CD4-positive, alpha-beta T cell (primary cell): Measurements from ENCODE around the gene PRKG1. TPM values are rescaled to one million over a fixed set of nuclear protein-coding genes. Genes with fewer than 3 reads are reported as not detected.

Experiments
- ATAC-seq: fragments of 200-7000 bp; cut with Tn5 transposase; one replicate; pipeline ENCODE4 v1.10.0; 2022; ENCODE audit warnings: mild to moderate bottlenecking; ENCODE audit not compliant: poor library complexity
- CTCF ChIA-PET: fragments of 350-600 bp; sonication (Branson Sonifier 250); formaldehyde crosslinking; loops from one replicate; lab custom pipeline; 2021; ENCODE audit warnings: antibody characterized with exemption, inconsistent platforms; lab: Charles Lee
- POLR2A ChIA-PET: fragments of 350-600 bp; sonication (Branson Sonifier 250); formaldehyde crosslinking; loops from one replicate; lab custom pipeline; 2021; ENCODE audit warnings: antibody characterized with exemption, inconsistent platforms; lab: Charles Lee
- DNase-seq, 14 experiments: peaks; one replicate each; pipeline ENCODE4 v3.0.0-alpha.2; 2013 to 2020; ENCODE audit warnings: mixed read lengths in 2 of 14
- H3K27ac ChIP-seq, 2 donors: one replicate each; pipeline versions ENCODE4 v1.5.1 to v1.7.0; 2013; ENCODE audit warnings: low read length in 2 of 2, low read depth in 1 of 2, mild to moderate bottlenecking in 1 of 2
- H3K27me3 ChIP-seq, 2 experiments: 1 replicate in 1 of 2; 2 replicates in 1 of 2; pipeline versions ENCODE4 v1.6.1 to v1.7.0; 2013; ENCODE audit warnings: low read length in 2 of 2, control low read depth in 1 of 2, mild to moderate bottlenecking in 1 of 2, moderate library complexity in 1 of 2; ENCODE audit not compliant: insufficient read depth in 2 of 2, control insufficient read depth in 1 of 2
- H3K36me3 ChIP-seq: one replicate; pipeline ENCODE4 v1.6.1; 2013; ENCODE audit warnings: low read length, control low read depth; ENCODE audit not compliant: insufficient read depth
- H3K4me1 ChIP-seq: one replicate; pipeline ENCODE4 v1.6.1; 2013; ENCODE audit warnings: low read length, control low read depth; ENCODE audit not compliant: insufficient read depth
- H3K4me3 ChIP-seq: one replicate; pipeline ENCODE4 v1.5.1; 2013; ENCODE audit warnings: mild to moderate bottlenecking, low read length, moderate library complexity
- H3K9me3 ChIP-seq, 2 experiments: 1 replicate in 1 of 2; 2 replicates in 1 of 2; pipeline versions ENCODE4 v1.6.1 to v1.7.0; 2013; ENCODE audit warnings: low read length in 2 of 2, mild to moderate bottlenecking in 2 of 2, control low read depth in 1 of 2, moderate library complexity in 1 of 2; ENCODE audit not compliant: control insufficient read depth in 1 of 2, insufficient read depth in 1 of 2
- H3K27ac Mint-ChIP-seq: one replicate; pipeline ENCODE4 v1.8.0; 2020; ENCODE audit warnings: mixed read lengths
- H3K27me3 Mint-ChIP-seq: one replicate; pipeline ENCODE4 v1.8.0; 2021; ENCODE audit warnings: mixed read lengths
- H3K36me3 Mint-ChIP-seq: one replicate; pipeline ENCODE4 v1.8.0; 2021; ENCODE audit warnings: low read depth, mixed read lengths
- H3K4me1 Mint-ChIP-seq: one replicate; pipeline ENCODE4 v1.8.0; 2021; ENCODE audit warnings: low read depth, mixed read lengths
- H3K4me3 Mint-ChIP-seq: one replicate; pipeline ENCODE4 v1.8.0; 2020; ENCODE audit warnings: mild to moderate bottlenecking, mixed read lengths
- H3K9me3 Mint-ChIP-seq: one replicate; pipeline ENCODE4 v1.8.0; 2020; ENCODE audit warnings: mixed read lengths
- CTCF ChIP-seq: fragments of 200-600 bp; IDR thresholded peaks from one replicate; pipeline ENCODE4 v1.8.0; 2022; ENCODE audit warnings: antibody characterized with exemption, mild to moderate bottlenecking
- intact Hi-C, 2 experiments: fragments of 100-400 bp; cut with DNase I in 1 of 2; cut with micrococcal nuclease in 1 of 2; formaldehyde crosslinking; loops; one replicate each; pipeline versions ENCODE4 v1.15.1 to v1.9.0; 2023 to 2025; cut with DNase I, micrococcal nuclease
- total RNA-seq, 174 experiments: library from RNA in 2 of 174; stranded (reverse) in 2 of 174; gene quantifications; one replicate each; pipeline ENCODE4 v1.2.3 and lab custom pipeline; 2021 to 2026

PRKG1 gene
- total RNA-seq, 2 experiments from 2014 or later = 0.31 TPM; not detected in 1

GRCh38 chr10:51649064-51649463, 574.8 kb downstream of the PRKG1 start:
- Mint-ChIP-seq H3K27me3 (no peaks in the 10 kb centered on the region), H3K4me3 (no peak overlapping the region), H3K4me1 (no peaks in the 10 kb centered on the region), H3K27ac (no peak overlapping the region), H3K36me3 (no peaks in the 10 kb centered on the region), H3K9me3 (no peaks in the 10 kb centered on the region)
- ATAC-seq (no peak), DNase-seq (no peak)
- ChIA-PET CTCF (no interaction called here), POLR2A (no interaction called here)
- H3K4me1 ChIP-seq = no peaks in the 10 kb centered on the region
- H3K27ac ChIP-seq = no peak overlapping the region
- no peak overlapping the region for H3K4me3 ChIP-seq
- intact Hi-C loops = no loop called here
- no peaks in the 10 kb centered on the region for H3K27me3 ChIP-seq
- TF ChIP-seq CTCF = no peak
- H3K9me3 ChIP-seq = no peaks in the 10 kb centered on the region
- H3K36me3 ChIP-seq = no peaks in the 10 kb centered on the region

- no peaks in the 10 kb centered on the region for H3K27me3 ChIP-seq
- Mint-ChIP-seq H3K4me3 (no peak overlapping the region), H3K27ac (no peak overlapping the region), H3K9me3 (no peaks in the 10 kb centered on the region), H3K36me3 (no peaks in the 10 kb centered on the region), H3K27me3 (no peaks in the 10 kb centered on the region), H3K4me1 (no peaks in the 10 kb centered on the region)
- intact Hi-C loops = no loop called here
- no peak for ATAC-seq
- no peaks in the 10 kb centered on the region for H3K36me3 ChIP-seq
- H3K4me3 ChIP-seq = no peak overlapping the region
- no peaks in the 10 kb centered on the region for H3K9me3 ChIP-seq
- no peak for DNase-seq
- H3K27ac ChIP-seq = no peak overlapping the region
- ChIA-PET POLR2A (no interaction called here), CTCF (no interaction called here)
- TF ChIP-seq CTCF = no peak
- no peaks in the 10 kb centered on the region for H3K4me1 ChIP-seq
These were observed 576.8 kb downstream of the PRKG1 start for GRCh38 chr10:51651063-51651462.

GRCh38 chr10:51653025-51653424, 578.7 kb downstream of the PRKG1 start:
- no peak overlapping the region for H3K27ac Mint-ChIP-seq
- peaks cover 6% of the 10 kb centered on the region for H3K27me3 Mint-ChIP-seq
- intact Hi-C loops = no loop called here
- no peak overlapping the region for H3K27ac ChIP-seq
- H3K4me1 ChIP-seq = no peaks in the 10 kb centered on the region
- ChIA-PET CTCF (interaction anchor here (0.6 kb wide), 1 partner anchor 19 kb away, joined by 3 read pairs; no protein-coding TSS in a partner anchor), POLR2A (no interaction called here)
- no peak overlapping the region for H3K4me3 Mint-ChIP-seq
- no peaks in the 10 kb centered on the region for H3K36me3 ChIP-seq
- TF ChIP-seq CTCF = no peak
- no peak for ATAC-seq
- H3K27me3 ChIP-seq = no peaks in the 10 kb centered on the region
- H3K4me3 ChIP-seq = no peak overlapping the region
- no peaks in the 10 kb centered on the region for H3K36me3 Mint-ChIP-seq
- no peaks in the 10 kb centered on the region for H3K9me3 Mint-ChIP-seq
- DNase-seq = no peak
- H3K4me1 Mint-ChIP-seq = no peaks in the 10 kb centered on the region
- no peaks in the 10 kb centered on the region for H3K9me3 ChIP-seq
